ENCODE data around the gene KCNT2.

- TF ChIP-seq CTCF (IDR thresholded peaks at IDR 0.05 in 4 of 5, conservative IDR thresholded peaks at IDR 0.05 in 1 of 5) (no peak), POLR2A (IDR thresholded peaks at IDR 0.05) (no peak)
Observed at GRCh38 chr1:196462086-196462485, 146.2 kb downstream of the KCNT2 start.

All from gastrocnemius medialis (tissue), 4 donors.